GM19240 (cell line): ENCODE measurements around the gene PAFAH1B2.
"Not testable (repeated sequence)": the region's sequence is repeated elsewhere in the genome, so short reads cannot be mapped to it uniquely, and the experiment has no call there.

Experiments used
- DNase-seq: peaks from one replicate; pipeline ENCODE4 v3.0.0; 2011; ENCODE audit warnings: low spot score; ENCODE audit not compliant: insufficient read length

The PAFAH1B2 gene

DNA sequence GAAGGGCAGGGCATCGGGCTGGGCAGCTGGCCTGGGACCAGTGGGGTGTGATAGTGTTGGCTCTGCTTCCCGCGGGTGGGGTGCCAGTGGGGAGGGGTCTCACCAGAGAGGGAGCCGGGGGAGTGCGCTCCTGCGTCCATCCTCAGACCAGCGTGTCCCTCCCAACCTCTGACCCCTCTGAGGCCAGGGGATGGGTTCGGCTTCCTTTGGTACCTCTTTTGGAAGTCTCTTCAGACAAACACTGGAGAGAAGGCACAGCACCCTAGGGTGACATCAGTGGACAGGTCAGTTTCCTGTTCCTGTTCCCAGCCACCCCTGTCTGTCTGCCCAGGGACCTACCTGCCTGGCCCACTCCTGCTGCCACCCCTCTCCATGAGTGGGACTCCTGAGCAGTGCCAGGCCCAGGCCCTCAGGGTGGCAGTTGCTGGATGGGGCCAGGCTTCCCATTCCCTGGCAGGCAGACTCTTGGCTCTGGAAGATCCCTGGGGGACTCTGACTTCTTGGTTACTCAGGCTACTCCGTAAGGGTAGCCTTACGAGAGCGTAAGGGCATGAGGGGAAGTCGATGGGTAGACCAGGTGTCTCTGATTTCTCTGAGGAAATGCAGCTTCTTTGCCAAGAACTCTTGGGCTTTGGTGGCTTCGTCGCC is 57.7 kb downstream of the PAFAH1B2 start:
- DNase-seq, result no peak

DNA sequence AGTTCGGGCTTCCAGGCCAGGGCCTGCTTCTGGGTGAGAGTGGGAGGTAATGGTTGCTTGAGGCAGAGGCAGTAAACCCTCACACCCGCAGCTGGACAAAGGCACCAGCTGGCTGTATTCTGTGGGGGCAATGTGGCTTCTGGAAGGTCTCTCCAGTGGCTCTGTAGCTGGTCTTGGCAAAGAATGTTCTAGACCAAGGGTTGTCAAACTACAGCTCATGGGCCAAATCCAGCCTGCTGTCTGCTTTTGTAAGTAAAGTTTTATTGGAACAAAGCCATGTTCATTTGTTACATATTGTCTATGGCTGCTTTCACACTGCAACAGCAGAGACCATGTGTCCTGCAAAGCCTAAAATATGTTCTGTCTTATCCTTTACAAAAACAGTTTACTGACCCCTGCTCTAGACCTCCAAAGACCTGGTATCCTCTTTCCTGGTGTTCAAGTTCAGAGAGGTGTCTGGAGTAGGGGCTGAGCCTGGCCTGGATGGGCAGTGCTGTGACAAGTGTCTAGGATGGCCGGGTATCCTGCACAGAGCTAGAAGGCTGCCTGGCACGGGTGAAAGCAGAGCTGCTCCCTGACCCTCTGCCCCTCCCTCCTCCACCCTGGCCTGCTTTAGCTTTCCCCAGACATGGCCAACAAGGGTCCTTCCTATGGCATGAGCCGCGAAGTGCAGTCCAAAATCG is 58.4 kb downstream of the PAFAH1B2 start:
- no peak for DNase-seq

DNA sequence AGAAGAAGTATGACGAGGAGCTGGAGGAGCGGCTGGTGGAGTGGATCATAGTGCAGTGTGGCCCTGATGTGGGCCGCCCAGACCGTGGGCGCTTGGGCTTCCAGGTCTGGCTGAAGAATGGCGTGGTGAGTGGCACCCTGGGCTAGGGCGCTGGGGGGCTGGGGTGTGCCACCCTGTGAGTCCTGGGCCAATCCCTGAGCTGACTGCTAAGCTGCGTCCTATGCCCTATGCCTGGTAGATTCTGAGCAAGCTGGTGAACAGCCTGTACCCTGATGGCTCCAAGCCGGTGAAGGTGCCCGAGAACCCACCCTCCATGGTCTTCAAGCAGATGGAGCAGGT is 59.0 kb downstream of the PAFAH1B2 start:
- no peak for DNase-seq

DNA sequence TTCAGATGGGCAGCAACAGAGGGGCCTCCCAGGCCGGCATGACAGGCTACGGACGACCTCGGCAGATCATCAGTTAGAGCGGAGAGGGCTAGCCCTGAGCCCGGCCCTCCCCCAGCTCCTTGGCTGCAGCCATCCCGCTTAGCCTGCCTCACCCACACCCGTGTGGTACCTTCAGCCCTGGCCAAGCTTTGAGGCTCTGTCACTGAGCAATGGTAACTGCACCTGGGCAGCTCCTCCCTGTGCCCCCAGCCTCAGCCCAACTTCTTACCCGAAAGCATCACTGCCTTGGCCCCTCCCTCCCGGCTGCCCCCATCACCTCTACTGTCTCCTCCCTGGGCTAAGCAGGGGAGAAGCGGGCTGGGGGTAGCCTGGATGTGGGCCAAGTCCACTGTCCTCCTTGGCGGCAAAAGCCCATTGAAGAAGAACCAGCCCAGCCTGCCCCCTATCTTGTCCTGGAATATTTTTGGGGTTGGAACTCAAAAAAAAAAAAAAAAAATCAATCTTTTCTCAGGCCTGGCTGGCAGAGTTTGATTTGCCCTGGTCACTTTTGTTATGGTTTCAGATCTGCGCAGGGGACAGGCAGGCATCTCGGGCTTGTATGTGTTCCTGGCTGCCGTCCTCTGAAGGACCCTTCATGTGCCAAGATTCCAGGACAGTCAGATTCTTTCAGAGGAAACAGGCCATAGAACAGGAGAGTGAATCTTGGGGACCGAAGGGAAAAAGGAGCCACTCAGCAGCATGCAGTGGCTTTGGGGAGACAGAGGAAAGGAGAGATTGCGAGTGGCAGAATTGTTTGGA is 60.4 kb downstream of the PAFAH1B2 start:
- no peak for DNase-seq

DNA sequence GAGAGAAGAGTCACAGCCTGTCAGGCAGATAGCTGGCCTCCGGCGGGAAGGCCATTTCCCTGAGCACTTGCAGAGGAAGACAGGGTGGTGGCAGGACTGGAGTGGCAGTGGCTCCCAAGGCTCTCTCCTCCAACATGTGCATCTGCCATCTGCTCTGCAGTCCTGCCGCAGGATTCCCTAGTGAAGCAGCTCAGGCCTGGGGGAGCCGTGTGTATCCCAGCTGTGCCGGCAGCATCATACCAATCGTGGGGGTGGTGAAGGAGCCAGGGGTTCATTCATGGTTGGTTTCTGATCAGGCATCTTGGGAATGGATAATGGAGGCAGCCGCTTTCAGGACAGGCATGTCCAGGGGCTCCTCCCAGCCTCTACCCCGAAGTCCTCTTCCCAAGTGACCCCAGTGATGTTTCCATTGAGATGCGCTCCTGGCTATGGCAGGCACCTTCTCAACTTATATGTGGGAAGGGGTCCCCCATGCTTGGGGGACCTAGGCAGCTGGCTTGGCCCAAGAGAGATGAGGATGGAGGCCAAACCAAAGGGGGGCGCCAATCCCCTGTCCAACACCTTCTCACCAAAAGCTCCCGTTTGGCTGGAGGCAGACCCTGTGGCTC is 61.2 kb downstream of the PAFAH1B2 start:
- no peak for DNase-seq

DNA sequence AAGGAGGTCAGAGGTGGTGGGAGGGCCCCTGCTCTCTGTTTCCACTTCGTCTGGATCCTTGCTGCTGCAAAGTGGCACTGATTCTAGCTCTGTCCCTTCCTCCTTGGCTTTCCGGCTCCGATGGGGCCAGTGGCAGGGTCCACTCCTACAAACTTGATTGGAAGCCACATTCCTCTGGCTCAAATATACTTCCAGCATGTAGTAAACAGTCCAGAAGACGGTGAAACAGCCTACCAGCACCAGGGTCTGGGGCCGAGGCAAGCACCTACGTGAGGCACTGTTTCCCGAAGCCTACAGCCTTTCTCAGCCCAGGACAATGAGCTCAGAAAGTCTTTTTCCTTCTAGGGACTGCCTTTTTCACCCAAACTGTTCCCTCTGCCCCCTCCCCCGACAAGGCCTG is 62.0 kb downstream of the PAFAH1B2 start:
- DNase-seq, result not testable (repeated sequence)

DNA sequence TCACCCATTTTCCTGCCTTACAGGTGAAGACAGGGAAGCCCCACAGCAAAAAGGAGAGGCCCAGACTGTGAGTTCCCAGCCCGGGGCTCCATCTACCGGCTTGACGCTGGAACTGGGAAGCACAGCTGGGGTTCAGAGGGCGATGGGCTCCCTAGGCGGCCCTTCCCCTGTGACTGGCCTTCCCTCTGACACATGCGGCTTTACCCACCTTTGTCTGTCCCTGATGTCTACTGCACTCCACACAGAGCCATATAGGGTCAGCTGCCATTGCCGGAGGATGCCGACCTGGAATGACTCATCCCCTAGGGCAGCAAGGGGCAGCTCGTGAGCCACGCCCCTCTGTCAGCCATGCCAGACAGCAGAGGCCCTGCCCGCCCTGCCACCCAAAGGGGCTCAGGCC is 62.8 kb downstream of the PAFAH1B2 start:
- not testable (repeated sequence) for DNase-seq

DNA sequence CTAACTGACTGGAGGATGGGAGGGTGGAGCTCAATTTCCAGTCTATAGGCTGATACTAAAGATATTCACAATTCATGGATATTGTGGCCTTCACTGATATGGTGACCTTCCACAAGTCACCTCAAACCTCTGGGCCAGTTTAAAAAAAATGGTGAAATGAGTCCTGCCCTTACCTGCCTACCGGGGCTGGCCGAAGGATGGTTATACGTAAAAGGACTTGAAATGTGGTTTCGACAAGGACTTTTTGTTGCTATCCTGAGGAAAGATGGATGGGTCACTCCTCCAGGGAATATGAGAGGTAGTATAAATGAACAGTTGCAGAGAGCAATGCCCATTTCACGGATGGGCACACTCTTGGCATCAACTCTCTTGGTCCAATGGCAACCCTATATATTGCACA is 63.4 kb downstream of the PAFAH1B2 start:
- not testable (repeated sequence) for DNase-seq

DNA sequence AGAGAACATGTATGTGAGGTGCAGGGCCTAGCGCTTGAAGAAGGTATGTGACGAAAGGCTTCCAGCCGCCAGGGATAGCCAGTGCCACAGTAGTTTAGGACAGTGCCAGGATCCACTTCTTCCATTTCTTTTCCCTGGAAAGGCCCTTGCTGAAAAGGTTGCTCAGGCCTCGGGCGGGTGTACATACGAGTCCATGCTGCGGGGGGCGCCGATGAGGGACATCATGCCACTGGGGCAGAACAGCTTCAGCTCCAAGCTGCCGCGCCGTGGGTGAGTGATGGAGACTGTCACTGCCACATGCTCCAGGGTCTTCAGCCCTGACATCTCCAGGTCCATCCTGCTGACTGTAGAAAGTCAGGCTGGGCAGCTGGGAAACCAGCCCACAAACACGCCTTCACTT is 64.6 kb downstream of the PAFAH1B2 start:
- DNase-seq, result not testable (repeated sequence)

DNA sequence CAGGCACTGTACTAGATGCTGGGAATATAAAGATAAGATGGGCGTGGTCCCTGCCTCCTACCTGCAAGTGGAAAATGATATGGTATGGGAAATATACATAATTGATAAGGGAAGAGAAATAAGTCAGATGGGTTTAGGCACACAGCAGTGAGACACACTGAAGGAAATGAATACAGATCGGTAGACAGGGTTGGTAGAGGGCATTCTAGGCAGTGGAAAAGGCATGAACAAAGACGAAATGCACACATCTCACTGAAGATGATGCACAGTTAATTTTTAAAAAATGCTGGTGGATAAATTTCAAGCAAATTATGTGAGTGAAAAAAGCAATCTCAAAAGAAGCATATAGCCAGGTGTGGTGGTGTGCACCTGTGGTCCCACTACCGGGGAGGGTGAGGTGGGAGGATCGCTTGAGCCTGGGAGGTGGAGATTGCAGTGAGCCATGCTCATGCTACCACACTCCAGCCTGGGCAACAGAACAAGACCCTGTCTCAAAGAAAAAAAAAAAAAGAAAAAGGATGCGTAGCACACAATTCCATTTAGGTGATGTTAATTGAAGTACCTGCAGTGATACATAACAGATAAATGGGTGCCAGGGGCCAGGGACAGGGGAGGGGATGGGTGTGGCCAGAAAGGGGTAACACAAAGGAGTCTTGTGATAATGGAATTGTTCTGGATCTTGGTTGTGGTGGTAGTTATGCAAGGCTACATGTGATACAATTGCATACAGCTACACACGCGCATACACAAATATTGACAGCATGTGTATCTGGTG is 65.5 kb downstream of the PAFAH1B2 start:
- not testable (repeated sequence) for DNase-seq

DNA sequence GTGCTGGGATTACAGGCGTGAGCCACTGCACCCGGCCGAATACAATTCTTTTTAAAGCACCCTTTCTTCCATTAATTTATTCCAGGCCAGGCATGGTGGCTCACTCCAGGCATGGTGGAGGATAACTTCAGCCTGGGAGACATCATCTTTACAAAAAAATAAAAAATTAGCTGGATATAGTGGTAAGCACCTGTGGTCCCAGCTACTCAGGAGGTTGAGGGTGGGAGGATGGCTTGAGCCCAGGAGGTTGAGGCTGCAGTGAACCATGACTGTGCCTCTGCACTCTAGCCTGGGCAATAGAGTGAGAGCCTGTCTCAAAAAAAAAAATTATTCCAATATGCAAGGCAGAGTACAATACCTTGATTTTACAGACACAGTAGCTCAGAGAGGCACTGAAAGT is 66.5 kb downstream of the PAFAH1B2 start:
- no peak for DNase-seq

DNA sequence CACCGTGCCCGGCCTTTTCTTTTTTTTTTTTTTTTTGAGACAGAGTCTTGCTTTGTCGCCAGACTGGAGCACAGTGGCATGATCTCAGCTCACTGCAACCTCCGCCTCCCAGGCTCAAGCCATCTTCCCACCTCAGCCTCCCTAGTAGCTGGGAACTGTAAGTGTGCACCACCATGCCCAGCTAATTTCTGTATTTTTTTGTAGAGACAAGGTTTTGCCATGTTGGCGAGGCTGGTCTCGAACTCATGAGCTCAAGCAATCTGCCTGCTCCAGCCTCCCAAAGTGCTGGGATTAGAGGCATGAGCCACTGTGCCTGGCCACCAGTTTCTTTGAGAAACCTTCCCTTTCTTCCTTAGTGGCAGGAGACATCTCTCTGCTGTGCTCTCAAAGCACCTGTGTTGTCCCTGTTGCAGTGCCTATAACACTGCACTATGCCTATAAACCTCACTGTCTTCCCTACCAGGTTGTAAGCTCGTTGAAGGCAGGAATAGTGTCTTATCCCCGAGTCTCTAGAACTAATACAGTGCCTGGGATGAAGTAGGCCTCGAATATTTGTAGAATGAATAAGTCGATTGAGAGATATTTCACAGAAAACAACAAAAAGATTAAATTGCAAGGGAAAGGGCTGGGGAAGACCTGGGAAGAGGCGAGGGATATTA is 68.7 kb downstream of the PAFAH1B2 start:
- no peak for DNase-seq

DNA sequence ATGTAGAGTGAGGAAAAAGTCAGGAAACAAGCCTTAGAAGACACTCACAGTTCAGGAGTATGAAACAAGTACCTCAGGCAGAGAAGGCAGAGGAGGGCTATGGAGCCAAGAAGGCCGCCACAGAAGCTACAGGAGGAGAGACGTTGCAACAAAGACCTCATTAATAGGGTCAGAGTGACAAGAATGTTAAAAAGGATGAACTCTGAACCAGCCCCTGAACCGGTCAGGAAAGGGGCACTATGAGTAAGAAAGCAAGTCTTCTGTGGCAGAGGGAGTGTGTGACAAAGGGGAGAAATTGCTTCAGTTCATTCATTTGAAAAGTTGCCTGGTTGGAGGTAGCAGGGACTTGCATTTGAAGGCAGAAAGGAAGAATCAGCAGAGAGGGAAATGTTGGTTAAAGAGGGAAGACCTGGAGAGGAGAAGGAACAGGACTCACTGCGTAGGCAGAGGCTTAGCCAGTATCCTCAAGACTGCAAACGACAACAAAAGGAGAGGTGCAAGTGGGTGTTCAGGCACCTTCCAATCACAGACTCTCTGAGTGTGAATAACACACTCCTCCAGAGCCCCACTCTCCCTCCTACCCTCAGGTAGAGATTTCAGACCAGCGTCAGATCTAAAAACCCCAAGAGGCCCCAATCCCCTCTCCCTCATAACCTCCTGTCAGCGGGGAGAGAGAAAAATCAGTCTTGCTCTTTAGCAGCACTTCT is 70.5 kb downstream of the PAFAH1B2 start:
- DNase-seq, result no peak

DNA sequence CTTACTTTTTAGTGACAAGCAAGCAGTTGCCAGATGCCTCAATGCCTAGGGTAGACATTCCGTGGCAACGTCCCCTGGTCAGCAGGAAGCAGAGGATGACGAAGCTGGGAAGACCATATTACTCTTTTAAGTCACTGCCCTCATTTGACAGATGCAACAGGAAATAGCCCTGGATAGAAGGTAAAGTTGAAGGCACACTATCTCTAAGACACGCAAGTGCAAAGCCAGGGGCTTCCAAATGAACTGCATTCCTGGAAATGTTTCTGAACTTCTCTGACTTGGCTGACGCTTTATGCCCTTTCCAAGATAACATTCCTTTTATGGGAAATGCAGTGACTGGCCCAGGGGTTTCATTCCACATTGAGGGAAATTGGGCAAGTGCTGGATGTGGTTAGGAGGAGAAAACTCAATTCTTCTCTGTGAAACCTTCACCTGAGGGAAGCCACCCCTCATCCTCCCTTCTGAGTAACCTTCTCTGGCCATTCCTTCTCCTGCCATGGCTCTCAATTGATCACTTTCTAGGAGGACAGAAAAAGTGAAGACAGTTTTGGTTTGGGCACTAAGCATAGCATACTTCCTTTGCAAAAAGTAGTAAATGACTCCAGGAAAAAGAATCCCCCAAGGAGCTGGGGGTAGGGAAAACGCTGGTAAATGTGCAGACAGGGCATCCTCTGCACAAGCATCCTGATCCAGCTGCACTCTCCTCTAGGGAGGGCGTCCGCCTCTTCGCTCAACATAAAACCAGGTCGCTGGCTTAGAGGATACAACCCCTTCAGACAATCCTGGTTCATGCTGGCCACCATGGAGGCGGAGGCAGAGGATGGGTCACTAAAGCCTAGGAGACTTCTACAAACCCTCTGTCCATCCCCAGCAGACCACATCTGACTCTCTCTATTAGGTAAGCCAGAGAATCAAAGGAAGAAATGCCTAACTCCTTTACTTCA is 73.3 kb downstream of the PAFAH1B2 start:
- no peak for DNase-seq

DNA sequence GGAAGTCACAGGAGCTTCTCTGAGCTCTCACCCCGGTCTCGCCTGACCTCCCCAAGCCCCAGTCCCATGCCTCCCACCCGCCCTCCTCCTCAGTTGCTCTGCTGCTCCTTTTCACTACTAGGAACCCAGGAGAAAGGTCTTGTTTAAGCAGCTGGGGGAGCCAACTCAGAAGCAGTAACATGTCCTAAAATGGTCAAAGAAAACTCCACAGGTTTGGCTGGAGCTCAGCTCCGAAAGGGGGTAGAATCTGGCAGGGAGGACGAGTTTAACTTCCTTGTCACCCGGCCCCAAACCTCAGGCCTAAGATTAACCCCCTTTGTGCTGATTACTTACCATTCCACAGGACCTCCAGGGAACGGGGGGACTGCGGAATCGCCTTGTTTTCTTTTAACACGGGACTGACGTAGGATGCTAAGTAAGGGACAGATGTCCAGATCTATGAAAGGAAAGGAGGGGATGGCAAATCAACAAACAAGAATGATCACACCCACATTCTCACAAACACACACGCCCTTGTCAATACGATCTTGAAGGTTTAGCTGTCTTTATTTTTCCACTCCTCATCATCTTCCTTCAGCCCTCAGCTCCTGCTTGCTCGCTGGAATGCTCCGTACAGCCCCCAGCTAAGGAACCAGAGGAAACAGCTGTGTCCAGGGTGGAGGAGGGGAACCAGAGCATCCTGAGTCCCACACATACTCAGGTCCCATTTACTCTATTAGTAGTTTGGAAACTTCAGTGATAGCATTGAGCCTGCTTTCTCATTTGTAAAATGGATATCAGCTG is 74.2 kb downstream of the PAFAH1B2 start:
- DNase-seq, result no peak

DNA sequence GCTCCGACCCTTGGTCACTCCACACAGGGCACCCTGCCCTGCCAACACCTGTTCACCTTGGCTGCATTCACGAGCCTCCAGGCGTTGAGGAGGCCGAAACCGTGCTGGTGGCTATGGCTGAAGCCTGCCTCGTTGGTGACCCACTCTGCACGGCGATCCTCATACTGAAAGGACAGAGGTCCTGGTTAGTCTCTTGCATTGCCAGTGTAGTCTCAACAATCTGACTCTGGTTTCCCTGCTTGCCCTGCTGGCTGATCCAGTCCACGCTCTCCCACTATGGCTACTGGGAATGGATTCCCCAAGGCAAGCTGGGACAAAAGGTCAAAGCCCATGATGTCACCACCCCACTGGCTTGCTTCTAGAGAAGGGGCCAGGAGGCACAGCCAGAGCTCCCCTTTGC is 74.9 kb downstream of the PAFAH1B2 start:
- no peak for DNase-seq

DNA sequence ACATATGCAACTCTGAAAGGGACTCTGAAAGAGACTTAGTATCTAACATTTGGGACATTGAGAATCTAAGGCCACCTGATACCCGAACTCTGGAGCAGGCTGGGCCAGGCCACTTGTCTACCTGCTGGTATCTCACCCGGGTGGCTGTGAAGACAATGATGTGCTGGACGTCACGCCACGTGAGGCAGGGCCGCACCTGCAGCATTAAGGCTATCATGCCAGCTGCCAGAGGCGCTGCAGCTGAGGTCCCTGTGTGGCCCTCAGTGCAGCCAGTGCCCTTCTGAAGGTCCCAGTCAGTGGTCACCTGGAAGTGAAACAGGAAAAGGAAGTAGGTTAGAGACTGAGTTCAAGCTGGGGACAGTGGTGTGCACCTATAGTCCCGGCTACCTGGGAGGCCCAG is 75.4 kb downstream of the PAFAH1B2 start:
- no peak for DNase-seq

DNA sequence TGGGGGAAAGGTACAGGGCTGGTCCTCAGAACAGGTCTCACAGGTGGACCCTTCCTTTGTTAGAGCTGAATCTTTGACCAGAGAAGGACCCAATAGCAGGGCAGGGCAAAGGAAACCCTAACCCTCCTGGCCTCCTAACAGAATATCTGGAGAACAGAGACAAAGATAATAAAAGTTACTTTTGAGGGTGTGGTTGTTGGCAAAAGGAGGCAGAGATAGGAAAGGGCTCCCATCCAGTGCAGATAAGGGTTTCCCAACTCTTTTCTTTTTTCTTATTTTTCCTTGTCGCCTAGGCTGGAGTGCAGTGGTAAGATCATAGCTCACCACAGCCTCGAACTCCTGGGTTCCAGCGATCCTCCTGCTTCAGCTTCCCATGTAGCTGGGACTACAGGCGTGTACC is 75.9 kb downstream of the PAFAH1B2 start:
- DNase-seq, result no peak
